SJCRH30 (cell line): ENCODE results near the gene TBC1D14. TPM values are rescaled to one million over a fixed set of nuclear protein-coding genes. Genes with fewer than 3 reads are reported as not detected.

Source experiments
- DNase-seq, 2 experiments: peaks; one replicate each; pipeline ENCODE4 v3.0.0-alpha.2; 2015 to 2020
- H3K27ac ChIP-seq: fragments of 250-450 bp; sonication (Bioruptor Pico); 2 replicates; pipeline ENCODE4 v1.5.1; 2020; ENCODE audit warnings: mild to moderate bottlenecking, moderate library complexity
- H3K27me3 ChIP-seq: fragments of 250-450 bp; sonication (Bioruptor Pico); 2 replicates; pipeline ENCODE4 v1.5.1; 2020; ENCODE audit warnings: mild to moderate bottlenecking, moderate library complexity
- H3K36me3 ChIP-seq: fragments of 250-450 bp; sonication (Bioruptor Pico); 2 replicates; pipeline ENCODE4 v1.5.1; 2020; ENCODE audit warnings: mild to moderate bottlenecking, moderate library complexity
- H3K4me1 ChIP-seq: fragments of 250-450 bp; sonication (Bioruptor Pico); 2 replicates; pipeline ENCODE4 v1.5.1; 2020; ENCODE audit warnings: mild to moderate bottlenecking, moderate library complexity
- H3K4me3 ChIP-seq: fragments of 250-450 bp; sonication (Bioruptor Pico); 2 replicates; pipeline ENCODE4 v1.5.1; 2020; ENCODE audit warnings: mild to moderate bottlenecking, moderate library complexity
- H3K9me3 ChIP-seq: fragments of 250-450 bp; sonication (Bioruptor Pico); replicated peaks from 2 replicates; pipeline ENCODE4 v1.5.1; 2020; ENCODE audit warnings: mild to moderate bottlenecking, moderate library complexity
- total RNA-seq: library from RNA; depleted of rRNA; stranded (reverse); fragments of >200 nt; shearing (Covaris generic); gene quantifications from 2 replicates; pipeline ENCODE4 v1.2.3, GENCODE V29; 2014

TBC1D14 gene
- total RNA-seq, 1 experiment from 2014 or later: 58.0 TPM

GRCh38 chr4:7003879-7004240 is 94.2 kb downstream of the TBC1D14 start:
- Histone ChIP-seq H3K27me3 (no peaks in the 10 kb centered on the region), H3K36me3 (peaks cover 45% of the 10 kb centered on the region), H3K4me1 (peaks cover 6% of the 10 kb centered on the region), H3K4me3 (no peak overlapping the region), H3K9me3 (no peaks in the 10 kb centered on the region), H3K27ac (no peak overlapping the region)
- no peak for DNase-seq

GRCh38 chr4:7004331-7004730 is 94.7 kb downstream of the TBC1D14 start:
- peaks cover 47% of the 10 kb centered on the region for H3K36me3 ChIP-seq

GRCh38 chr4:7005571-7005970 is 95.9 kb downstream of the TBC1D14 start:
- no peak for DNase-seq
- Histone ChIP-seq H3K27ac (no peak overlapping the region), H3K36me3 (peaks cover 42% of the 10 kb centered on the region), H3K4me3 (no peak overlapping the region), H3K27me3 (no peaks in the 10 kb centered on the region), H3K4me1 (no peaks in the 10 kb centered on the region), H3K9me3 (no peaks in the 10 kb centered on the region)

More at GRCh38 chr4:7004331-7004730, 94.7 kb downstream of the TBC1D14 start:
- no peak overlapping the region for H3K4me3 ChIP-seq
- H3K9me3 ChIP-seq: no peaks in the 10 kb centered on the region
- no peak overlapping the region for H3K27ac ChIP-seq
- H3K4me1 ChIP-seq: peaks cover 2% of the 10 kb centered on the region
- DNase-seq: no peak
- no peaks in the 10 kb centered on the region for H3K27me3 ChIP-seq

GRCh38 chr4:7006411-7006810 is 96.8 kb downstream of the TBC1D14 start:
- Histone ChIP-seq H3K36me3 (peaks cover 42% of the 10 kb centered on the region), H3K4me1 (no peaks in the 10 kb centered on the region), H3K27me3 (no peaks in the 10 kb centered on the region), H3K4me3 (no peak overlapping the region), H3K27ac (no peak overlapping the region), H3K9me3 (no peaks in the 10 kb centered on the region)
- DNase-seq: no peak

GRCh38 chr4:7007142-7007907 is 97.7 kb downstream of the TBC1D14 start:
- Histone ChIP-seq H3K4me1 (no peaks in the 10 kb centered on the region), H3K27ac (no peak overlapping the region), H3K36me3 (peaks cover 41% of the 10 kb centered on the region), H3K27me3 (no peaks in the 10 kb centered on the region), H3K9me3 (no peaks in the 10 kb centered on the region), H3K4me3 (no peak overlapping the region)
- DNase-seq: no peak

GRCh38 chr4:7007944-7008343 is 98.3 kb downstream of the TBC1D14 start:
- Histone ChIP-seq H3K4me3 (no peak overlapping the region), H3K9me3 (no peaks in the 10 kb centered on the region), H3K27ac (no peak overlapping the region), H3K27me3 (no peaks in the 10 kb centered on the region), H3K36me3 (peaks cover 48% of the 10 kb centered on the region), H3K4me1 (no peaks in the 10 kb centered on the region)
- DNase-seq: no peak

GRCh38 chr4:7009564-7009963 is 99.9 kb downstream of the TBC1D14 start:
- no peak overlapping the region for H3K27ac ChIP-seq

GRCh38 chr4:7013175-7013574 is 103.5 kb downstream of the TBC1D14 start:
- H3K27ac ChIP-seq: no peak overlapping the region
- H3K27me3 ChIP-seq: no peaks in the 10 kb centered on the region
- peaks cover 46% of the 10 kb centered on the region for H3K36me3 ChIP-seq
- no peaks in the 10 kb centered on the region for H3K9me3 ChIP-seq
- no peak for DNase-seq
- H3K4me3 ChIP-seq: no peak overlapping the region
- H3K4me1 ChIP-seq: no peaks in the 10 kb centered on the region

More at GRCh38 chr4:7009564-7009963, 99.9 kb downstream of the TBC1D14 start:
- no peak for DNase-seq
- H3K27me3 ChIP-seq: no peaks in the 10 kb centered on the region
- H3K36me3 ChIP-seq: peaks cover 53% of the 10 kb centered on the region
- no peaks in the 10 kb centered on the region for H3K9me3 ChIP-seq
- no peaks in the 10 kb centered on the region for H3K4me1 ChIP-seq
- no peak overlapping the region for H3K4me3 ChIP-seq

- Histone ChIP-seq H3K9me3 (no peaks in the 10 kb centered on the region), H3K27ac (no peak overlapping the region), H3K27me3 (no peaks in the 10 kb centered on the region), H3K4me1 (no peaks in the 10 kb centered on the region), H3K36me3 (peaks cover 41% of the 10 kb centered on the region), H3K4me3 (no peak overlapping the region)
- no peak for DNase-seq
These were observed 105.2 kb downstream of the TBC1D14 start for GRCh38 chr4:7014815-7015214.

GRCh38 chr4:7015383-7016035 is 105.9 kb downstream of the TBC1D14 start:
- H3K9me3 ChIP-seq: no peaks in the 10 kb centered on the region
- no peaks in the 10 kb centered on the region for H3K27me3 ChIP-seq
- no peaks in the 10 kb centered on the region for H3K4me1 ChIP-seq
- no peak overlapping the region for H3K27ac ChIP-seq
- no peak for DNase-seq
- no peak overlapping the region for H3K4me3 ChIP-seq
- peaks cover 41% of the 10 kb centered on the region for H3K36me3 ChIP-seq

- H3K36me3 ChIP-seq: peaks cover 37% of the 10 kb centered on the region
- H3K27ac ChIP-seq: no peak overlapping the region
- no peak overlapping the region for H3K4me3 ChIP-seq
- H3K9me3 ChIP-seq: no peaks in the 10 kb centered on the region
- H3K4me1 ChIP-seq: no peaks in the 10 kb centered on the region
- no peaks in the 10 kb centered on the region for H3K27me3 ChIP-seq
- no peak for DNase-seq
These were observed 106.5 kb downstream of the TBC1D14 start for GRCh38 chr4:7016086-7016485.

- Histone ChIP-seq H3K36me3 (peaks cover 36% of the 10 kb centered on the region), H3K4me1 (no peaks in the 10 kb centered on the region), H3K4me3 (no peak overlapping the region), H3K27me3 (no peaks in the 10 kb centered on the region), H3K27ac (no peak overlapping the region), H3K9me3 (no peaks in the 10 kb centered on the region)
- no peak for DNase-seq
These were observed 106.9 kb downstream of the TBC1D14 start for GRCh38 chr4:7016512-7016911.

- Histone ChIP-seq H3K9me3 (no peaks in the 10 kb centered on the region), H3K4me1 (no peaks in the 10 kb centered on the region), H3K27me3 (no peaks in the 10 kb centered on the region), H3K4me3 (no peak overlapping the region), H3K36me3 (peaks cover 32% of the 10 kb centered on the region), H3K27ac (no peak overlapping the region)
- no peak for DNase-seq
These were observed 107.9 kb downstream of the TBC1D14 start for GRCh38 chr4:7017446-7018048.

GRCh38 chr4:7018281-7018680 is 108.7 kb downstream of the TBC1D14 start:
- Histone ChIP-seq H3K4me1 (no peaks in the 10 kb centered on the region), H3K27me3 (no peaks in the 10 kb centered on the region), H3K4me3 (no peak overlapping the region), H3K36me3 (peaks cover 27% of the 10 kb centered on the region), H3K9me3 (no peaks in the 10 kb centered on the region), H3K27ac (no peak overlapping the region)
- DNase-seq: no peak

GRCh38 chr4:7019367-7019766 is 109.7 kb downstream of the TBC1D14 start:
- Histone ChIP-seq H3K36me3 (peaks cover 19% of the 10 kb centered on the region), H3K27ac (no peak overlapping the region), H3K4me1 (no peaks in the 10 kb centered on the region), H3K27me3 (no peaks in the 10 kb centered on the region), H3K4me3 (no peak overlapping the region), H3K9me3 (no peaks in the 10 kb centered on the region)
- no peak for DNase-seq
